ENCODE results near the gene LTF. TPM values are rescaled to one million over a fixed set of nuclear protein-coding genes. Genes with fewer than 3 reads are reported as not detected.

LTF gene
- total and polyA plus RNA-seq, 9 of the 15 experiments (the other 6 are each of a cell fraction or from before 2014, with no cell fraction given) = 0.07 TPM; not detected in 8

DNA sequence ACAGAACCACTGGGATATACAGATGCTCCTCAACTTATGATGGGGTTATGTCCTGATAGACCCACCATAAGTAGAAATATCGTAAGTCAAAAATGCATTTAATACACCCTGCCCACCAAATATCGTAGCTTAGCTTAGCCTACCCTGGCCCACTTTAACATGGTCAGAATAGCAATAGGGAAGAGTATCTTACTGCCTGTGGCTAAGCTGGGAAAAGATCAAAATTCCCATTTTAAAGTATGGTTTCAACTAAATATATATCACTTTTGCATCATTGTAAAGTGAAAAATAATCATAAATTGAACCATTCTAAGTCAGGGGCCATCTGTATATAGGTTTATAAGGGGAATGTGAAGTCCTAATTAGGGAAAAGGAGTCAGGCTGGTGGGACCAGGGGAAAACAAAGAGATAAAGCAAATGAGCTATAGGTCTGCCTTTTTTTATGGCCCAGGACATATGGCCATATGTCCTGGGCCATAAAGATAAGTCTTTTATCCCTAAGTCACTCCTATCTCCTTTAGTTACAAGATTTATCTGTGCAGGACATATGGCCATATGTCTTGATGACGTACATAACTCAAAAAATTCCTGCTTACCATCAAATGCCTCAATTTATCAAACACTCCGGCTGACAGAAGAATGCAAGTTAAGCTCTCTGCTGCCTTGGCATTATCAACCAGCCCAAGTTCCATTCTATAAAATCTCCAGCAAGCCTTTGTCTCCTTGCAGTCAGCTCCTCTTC, 44.3 kb upstream of the LTF start (continued):
- TF ChIP-seq, protein P1, sequence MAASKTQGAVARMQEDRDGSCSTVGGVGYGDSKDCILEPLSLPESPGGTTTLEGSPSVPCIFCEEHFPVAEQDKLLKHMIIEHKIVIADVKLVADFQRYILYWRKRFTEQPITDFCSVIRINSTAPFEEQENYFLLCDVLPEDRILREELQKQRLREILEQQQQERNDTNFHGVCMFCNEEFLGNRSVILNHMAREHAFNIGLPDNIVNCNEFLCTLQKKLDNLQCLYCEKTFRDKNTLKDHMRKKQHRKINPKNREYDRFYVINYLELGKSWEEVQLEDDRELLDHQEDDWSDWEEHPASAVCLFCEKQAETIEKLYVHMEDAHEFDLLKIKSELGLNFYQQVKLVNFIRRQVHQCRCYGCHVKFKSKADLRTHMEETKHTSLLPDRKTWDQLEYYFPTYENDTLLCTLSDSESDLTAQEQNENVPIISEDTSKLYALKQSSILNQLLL (CRISPR knock-in tag; IDR thresholded peaks at IDR 0.05; ENCODE audit: borderline replicate concordance) = no peak
- TF ChIP-seq SNIP1 (IDR thresholded peaks at IDR 0.05; ENCODE audit: low read depth) (no peak), ZBED1 (IDR thresholded peaks at IDR 0.05) (peak; percentile 43; the same call in 1 of the 2 replicates), MAFK (IDR thresholded peaks at IDR 0.05; ENCODE audit: low read length) (peak; percentile 69; the same call in 1 of the 2 replicates), SP2 (IDR thresholded peaks at IDR 0.05; ENCODE audit: extremely low read depth, low read depth, low read length, poor library complexity, severe bottlenecking) (no peak), YBX1 (IDR thresholded peaks at IDR 0.05) (no peak), RBBP5 (IDR thresholded peaks at IDR 0.05; ENCODE audit: borderline replicate concordance, insufficient read depth, low read length, poor library complexity, severe bottlenecking) (peak; percentile 36), GTF2E2 (tag; IDR thresholded peaks at IDR 0.05) (0 out of 2 replicates have a peak, but pooled peaks have one; percentile 17), FOXP1 (CRISPR knock-in tag; IDR thresholded peaks at IDR 0.05) (no peak), JUND (IDR thresholded peaks at IDR 0.05; ENCODE audit: borderline replicate concordance, low read depth, low read length) (peak; percentile 89), JUND (tag; IDR thresholded peaks at IDR 0.05; ENCODE audit: borderline replicate concordance, low read depth, low read length) (peak; percentile 85; the same call in 2 of the 3 replicates), PHF21A (IDR thresholded peaks at IDR 0.05; ENCODE audit: borderline replicate concordance, low read depth) (peak; percentile 80; the same call in 1 of the 2 replicates), ETV6 (IDR thresholded peaks at IDR 0.05; ENCODE audit: borderline replicate concordance in 1 of 2, low read depth in 2 of 2, low read length in 1 of 2) (0 out of 4 replicates have a peak, but pooled peaks of 1 of the 2 experiments have one; percentile 23), ETV6 (CRISPR knock-in tag; IDR thresholded peaks at IDR 0.05; ENCODE audit: borderline replicate concordance) (no peak), SMARCA4 (IDR thresholded peaks at IDR 0.05) (peak; percentile 100), ETV1 (tag; conservative IDR thresholded peaks at IDR 0.05; ENCODE audit: low read depth) (peak; percentile 49; the same call in 1 of the 2 replicates), PHB (CRISPR knock-in tag; IDR thresholded peaks at IDR 0.05) (no peak), CREM (IDR thresholded peaks at IDR 0.05; ENCODE audit: low read depth) (peak; percentile 97)
- TF ChIP-seq, protein P2, sequence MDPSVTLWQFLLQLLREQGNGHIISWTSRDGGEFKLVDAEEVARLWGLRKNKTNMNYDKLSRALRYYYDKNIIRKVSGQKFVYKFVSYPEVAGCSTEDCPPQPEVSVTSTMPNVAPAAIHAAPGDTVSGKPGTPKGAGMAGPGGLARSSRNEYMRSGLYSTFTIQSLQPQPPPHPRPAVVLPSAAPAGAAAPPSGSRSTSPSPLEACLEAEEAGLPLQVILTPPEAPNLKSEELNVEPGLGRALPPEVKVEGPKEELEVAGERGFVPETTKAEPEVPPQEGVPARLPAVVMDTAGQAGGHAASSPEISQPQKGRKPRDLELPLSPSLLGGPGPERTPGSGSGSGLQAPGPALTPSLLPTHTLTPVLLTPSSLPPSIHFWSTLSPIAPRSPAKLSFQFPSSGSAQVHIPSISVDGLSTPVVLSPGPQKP (CRISPR knock-in tag; IDR thresholded peaks at IDR 0.05) = no peak
- TF ChIP-seq, protein P3, sequence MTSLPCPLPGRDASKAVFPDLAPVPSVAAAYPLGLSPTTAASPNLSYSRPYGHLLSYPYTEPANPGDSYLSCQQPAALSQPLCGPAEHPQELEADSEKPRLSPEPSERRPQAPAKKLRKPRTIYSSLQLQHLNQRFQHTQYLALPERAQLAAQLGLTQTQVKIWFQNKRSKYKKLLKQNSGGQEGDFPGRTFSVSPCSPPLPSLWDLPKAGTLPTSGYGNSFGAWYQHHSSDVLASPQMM (CRISPR knock-in tag; IDR thresholded peaks at IDR 0.05) = no peak

Data from K562 (cell line).